HEK293T (cell line): ENCODE measurements around the gene KIAA0513.

Experiments used
- ARNT ChIP-seq: fragments of 450-650 bp; IDR thresholded peaks from 2 replicates; pipeline ENCODE4 v1.6.1; 2017; ENCODE audit warnings: mild to moderate bottlenecking
- FOXA1 ChIP-seq: fragments of 450-650 bp; IDR thresholded peaks from 2 replicates; pipeline ENCODE4 v1.6.1; 2016; ENCODE audit warnings: mild to moderate bottlenecking
- NFRKB ChIP-seq: fragments of 450-650 bp; IDR thresholded peaks from 2 replicates; pipeline ENCODE4 v1.6.1; 2016; ENCODE audit warnings: mild to moderate bottlenecking, moderate library complexity

- TF ChIP-seq ARNT (no peak), FOXA1 (no peak), NFRKB (no peak)
Measured at GRCh38 chr16:85113913-85114312, 86.3 kb downstream of the KIAA0513 start.
